Thoracic aorta (tissue), 2 donors: ENCODE measurements around the gene ANKEF1. TPM values are rescaled to one million over a fixed set of nuclear protein-coding genes. Genes with fewer than 3 reads are reported as not detected.
A peak's percentile ranks its signal among the peaks of the same experiment; 100 is the strongest.

Experiments
- ATAC-seq: fragments of 150-250 bp; one replicate; pipeline ENCODE4 v1.8.0; 2017; ENCODE audit warnings: low read depth; ENCODE audit not compliant: insufficient number of reproducible peaks, low FRiP score
- DNase-seq: peaks from one replicate; pipeline ENCODE4 v3.0.0-alpha.2; 2020; ENCODE audit warnings: low spot score
- H3K27ac ChIP-seq, 2 donors: fragments of 200-600 bp; sonication (generic); 1 replicate in 1 of 2; 2 replicates in 1 of 2; pipeline ENCODE4 v1.5.1; 2016; ENCODE audit warnings: mild to moderate bottlenecking in 2 of 2, moderate library complexity in 2 of 2
- H3K27me3 ChIP-seq: fragments of 200-600 bp; sonication (generic); replicated peaks from 2 replicates; pipeline ENCODE4 v1.6.0; 2016; ENCODE audit warnings: mild to moderate bottlenecking; ENCODE audit not compliant: insufficient read depth
- H3K36me3 ChIP-seq: fragments of 200-600 bp; sonication (generic); one replicate; pipeline ENCODE4 v1.5.1; 2016
- H3K4me1 ChIP-seq, 2 donors: fragments of 200-600 bp; sonication (generic); 1 replicate in 1 of 2; 2 replicates in 1 of 2; pipeline versions ENCODE4 v1.5.1 to v1.6.0; 2016; ENCODE audit warnings: low read depth in 2 of 2, mild to moderate bottlenecking in 1 of 2; ENCODE audit not compliant: control insufficient read depth in 1 of 2
- H3K4me3 ChIP-seq: fragments of 200-600 bp; sonication (generic); 2 replicates; pipeline ENCODE4 v1.5.1; 2016; ENCODE audit warnings: mild to moderate bottlenecking
- H3K9me3 ChIP-seq: fragments of 200-600 bp; sonication (generic); 2 replicates; pipeline ENCODE4 v1.5.1; 2016
- CTCF ChIP-seq: fragments of 200-600 bp; sonication (generic); IDR thresholded peaks from one replicate; pipeline ENCODE4 v1.5.1; 2019; ENCODE audit warnings: antibody characterized with exemption
- total RNA-seq, 2 donors: library from RNA; depleted of rRNA; stranded (reverse); fragments of >200 nt; gene quantifications; one replicate each; pipeline versions ENCODE4 v1.1.0 to v1.2.3, GENCODE V29; 2016

ANKEF1 gene
- total RNA-seq, 2 donors from 2014 or later = 0.41 to 1.1 TPM

DNA sequence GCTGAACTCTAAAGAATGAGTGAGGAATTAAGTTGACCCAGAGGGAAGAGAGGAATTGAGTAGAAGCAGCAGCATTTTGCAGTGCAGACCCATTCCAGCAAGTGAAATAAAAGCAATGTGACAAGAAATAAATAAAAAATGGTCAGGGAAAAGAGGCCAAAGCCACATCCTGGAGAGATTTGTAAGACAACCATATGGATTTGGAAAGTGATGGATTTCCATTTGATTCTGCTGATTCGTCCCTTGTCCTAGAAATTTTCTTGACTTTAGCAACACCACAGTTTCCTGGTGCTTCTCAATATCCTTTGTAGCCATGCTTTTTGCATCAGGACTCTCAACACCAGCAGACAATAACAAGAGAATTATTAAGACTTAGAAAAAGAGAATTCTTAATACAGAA, 29.8 kb downstream of the ANKEF1 start:
- no peak for TF ChIP-seq CTCF
- Histone ChIP-seq H3K4me1 (peaks cover 0 to 4% of the 10 kb centered on the region in 2 donors), H3K27me3 (no peaks in the 10 kb centered on the region), H3K4me3 (no peak overlapping the region), H3K27ac (no peak overlapping the region), H3K9me3 (no peaks in the 10 kb centered on the region), H3K36me3 (no peaks in the 10 kb centered on the region)
- ATAC-seq (no peak), DNase-seq (no peak)

DNA sequence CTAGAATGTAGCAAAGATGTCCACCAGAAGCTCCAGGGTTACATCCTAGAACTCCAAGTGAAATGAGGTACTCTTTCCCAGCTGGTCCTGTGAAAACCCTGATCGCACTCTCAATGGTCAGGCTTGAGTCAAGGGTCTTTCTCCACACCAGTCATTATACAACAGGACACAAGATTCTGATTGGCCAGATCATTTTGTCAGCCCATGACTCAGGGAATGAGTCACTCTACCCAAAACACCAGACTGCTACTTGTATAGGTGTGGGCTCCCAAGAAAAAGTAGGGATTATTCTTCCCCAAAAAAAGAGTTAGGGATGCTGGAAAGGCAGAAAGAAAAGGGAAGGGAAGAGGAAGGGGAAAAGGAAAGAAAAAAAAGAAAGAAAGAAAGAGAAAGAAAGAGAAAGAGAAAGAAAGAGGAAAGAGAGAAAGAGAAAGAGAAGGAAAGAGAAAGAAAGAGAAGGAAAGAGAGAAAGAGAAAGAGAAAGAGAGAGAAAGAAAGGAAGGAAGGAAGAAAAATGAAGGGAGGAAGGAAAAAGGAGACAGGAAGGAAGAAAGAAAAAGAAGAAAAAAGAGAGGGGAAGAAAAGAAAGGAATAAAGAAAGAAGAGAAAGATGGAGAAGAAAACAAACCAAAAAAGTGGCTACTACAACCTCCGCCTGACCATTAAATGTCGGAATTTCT, 30.5 kb downstream of the ANKEF1 start:
- DNase-seq (no peak), ATAC-seq (no peak)
- Histone ChIP-seq H3K4me3 (no peak overlapping the region), H3K27me3 (no peaks in the 10 kb centered on the region), H3K36me3 (no peaks in the 10 kb centered on the region), H3K4me1 (peaks cover 0 to 4% of the 10 kb centered on the region in 2 donors), H3K9me3 (no peaks in the 10 kb centered on the region), H3K27ac (no peak overlapping the region)
- no peak for TF ChIP-seq CTCF

- no peaks in the 10 kb centered on the region for H3K9me3 ChIP-seq
- no peak overlapping the region for H3K4me3 ChIP-seq
- no peak for TF ChIP-seq CTCF
- no peaks in the 10 kb centered on the region for H3K36me3 ChIP-seq
- H3K27ac ChIP-seq = no peak overlapping the region
- H3K4me1 ChIP-seq = peaks cover 0 to 4% of the 10 kb centered on the region in 2 donors
- no peak for ATAC-seq
- no peaks in the 10 kb centered on the region for H3K27me3 ChIP-seq
- DNase-seq = no peak
Measured at GRCh38 chr20:10067321-10067720, 32.5 kb downstream of the ANKEF1 start.

GRCh38 chr20:10074513-10074912, 39.7 kb downstream of the ANKEF1 start:
- Histone ChIP-seq H3K27ac (no peak overlapping the region), H3K27me3 (no peaks in the 10 kb centered on the region), H3K9me3 (no peaks in the 10 kb centered on the region), H3K4me1 (no peaks in the 10 kb centered on the region), H3K36me3 (no peaks in the 10 kb centered on the region), H3K4me3 (no peak overlapping the region)
- TF ChIP-seq CTCF = no peak
- DNase-seq (peak; percentile 4), ATAC-seq (no peak)

DNA sequence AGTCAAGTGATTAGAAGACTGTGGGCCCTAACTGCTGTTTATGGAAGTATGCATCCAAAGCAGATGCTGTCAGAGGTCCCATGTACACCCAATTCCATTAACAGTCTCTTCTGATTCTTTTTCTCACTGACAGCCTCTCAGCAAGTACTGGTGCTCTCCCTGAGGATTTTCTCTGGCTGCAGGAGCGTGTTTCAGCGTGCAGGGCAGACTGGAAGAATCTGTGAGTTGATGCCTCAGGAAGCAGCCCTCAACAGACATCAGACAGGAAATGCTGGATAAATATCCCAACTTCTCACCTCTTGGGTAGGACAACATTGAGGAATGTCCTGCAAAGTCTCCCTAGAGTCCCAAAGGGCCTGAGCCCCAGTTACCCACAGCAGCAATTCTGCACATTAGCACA, 40.8 kb downstream of the ANKEF1 start:
- H3K27me3 ChIP-seq = no peaks in the 10 kb centered on the region
- no peaks in the 10 kb centered on the region for H3K4me1 ChIP-seq
- no peak overlapping the region for H3K27ac ChIP-seq
- no peaks in the 10 kb centered on the region for H3K36me3 ChIP-seq
- H3K4me3 ChIP-seq = no peak overlapping the region
- no peaks in the 10 kb centered on the region for H3K9me3 ChIP-seq
- DNase-seq = no peak
- ATAC-seq = no peak
- TF ChIP-seq CTCF = no peak
